LoVo (cell line): ENCODE results near the gene MRTFA.

Experiments used
- DNase-seq: peaks from one replicate; pipeline ENCODE4 v3.0.0-alpha.2; 2016; ENCODE audit warnings: low spot score

The MRTFA gene

DNA sequence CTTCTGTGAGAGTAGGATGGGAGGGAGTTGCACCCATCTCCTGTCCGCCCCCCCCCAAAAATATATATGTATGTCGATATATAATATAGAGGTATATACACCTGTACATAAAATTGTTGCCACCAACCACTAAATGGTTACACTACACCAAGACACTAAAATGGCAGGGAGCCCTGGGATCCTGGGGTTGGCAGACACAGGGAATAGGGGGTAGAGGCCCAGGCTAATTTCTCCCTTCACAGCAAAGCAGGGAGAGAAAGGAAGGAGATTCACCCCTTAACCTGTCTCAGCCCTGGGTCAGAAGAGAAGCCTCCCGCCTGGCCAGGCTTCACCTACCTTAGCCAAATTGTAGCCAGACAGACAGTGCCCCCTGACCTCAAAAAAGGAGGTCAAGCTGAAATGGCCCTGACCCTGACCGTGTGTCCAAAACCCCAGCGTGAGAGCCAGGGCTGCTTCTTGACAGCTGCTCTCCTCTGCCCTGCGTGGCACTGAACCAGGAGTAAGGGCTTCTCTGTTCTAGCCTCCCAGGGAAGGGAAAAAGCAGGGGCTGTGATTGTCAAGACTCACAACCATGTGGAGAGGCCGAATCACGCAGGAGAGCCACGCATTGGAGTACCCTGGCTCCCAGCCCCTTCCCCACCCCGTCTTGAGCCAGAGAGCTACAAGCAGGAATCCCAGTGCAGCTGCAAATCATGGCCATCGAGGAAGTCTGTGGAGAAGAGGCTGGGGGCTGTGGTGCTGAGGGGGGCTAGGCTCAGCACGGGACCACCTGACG, 225.6 kb downstream of the MRTFA start:
- DNase-seq, result no peak

DNA sequence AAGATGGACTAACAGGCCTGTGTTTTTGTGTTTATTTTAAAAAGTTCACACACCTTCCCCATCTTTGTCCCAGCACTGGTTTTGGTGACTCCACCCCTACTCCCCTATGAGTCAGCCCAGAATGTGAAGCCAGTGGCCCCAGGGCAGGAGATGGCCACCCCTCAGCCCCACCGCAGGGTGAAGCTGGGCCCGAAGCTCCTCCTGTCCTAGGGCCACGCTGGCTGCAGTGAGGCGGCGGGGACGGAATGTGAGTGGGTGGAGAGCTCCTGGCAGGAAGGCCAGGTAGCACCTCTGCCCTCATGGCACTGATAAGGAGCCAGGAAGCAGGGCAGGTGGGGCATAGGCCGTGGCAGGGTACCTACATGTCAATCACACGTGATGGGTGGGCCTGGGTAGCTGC, 226.2 kb downstream of the MRTFA start:
- no peak for DNase-seq

DNA sequence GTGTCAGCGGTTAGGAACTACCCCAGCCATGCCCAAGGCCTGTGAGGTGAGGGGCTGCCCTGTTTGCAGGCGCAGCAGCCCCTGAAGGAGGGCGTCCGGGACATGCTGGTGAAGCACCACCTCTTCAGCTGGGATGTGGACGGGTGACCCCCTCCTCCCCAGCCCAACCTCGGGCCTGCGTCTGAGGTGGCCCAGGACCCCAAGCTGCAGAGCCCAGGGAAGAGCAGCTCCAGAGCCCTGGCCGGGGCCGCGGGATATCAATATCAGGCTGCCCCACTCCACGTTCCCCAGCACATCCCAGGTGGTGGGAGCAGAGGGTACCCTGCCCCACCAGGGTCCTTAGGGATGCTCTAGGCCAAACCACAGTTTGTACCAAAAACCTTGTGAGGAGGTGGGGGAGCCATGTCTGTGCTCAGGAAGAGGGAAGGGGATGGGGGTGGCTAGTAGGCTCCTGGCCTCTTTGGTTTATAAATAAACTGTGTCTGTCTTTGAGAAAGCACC, 226.9 kb downstream of the MRTFA start:
- no peak for DNase-seq

DNA sequence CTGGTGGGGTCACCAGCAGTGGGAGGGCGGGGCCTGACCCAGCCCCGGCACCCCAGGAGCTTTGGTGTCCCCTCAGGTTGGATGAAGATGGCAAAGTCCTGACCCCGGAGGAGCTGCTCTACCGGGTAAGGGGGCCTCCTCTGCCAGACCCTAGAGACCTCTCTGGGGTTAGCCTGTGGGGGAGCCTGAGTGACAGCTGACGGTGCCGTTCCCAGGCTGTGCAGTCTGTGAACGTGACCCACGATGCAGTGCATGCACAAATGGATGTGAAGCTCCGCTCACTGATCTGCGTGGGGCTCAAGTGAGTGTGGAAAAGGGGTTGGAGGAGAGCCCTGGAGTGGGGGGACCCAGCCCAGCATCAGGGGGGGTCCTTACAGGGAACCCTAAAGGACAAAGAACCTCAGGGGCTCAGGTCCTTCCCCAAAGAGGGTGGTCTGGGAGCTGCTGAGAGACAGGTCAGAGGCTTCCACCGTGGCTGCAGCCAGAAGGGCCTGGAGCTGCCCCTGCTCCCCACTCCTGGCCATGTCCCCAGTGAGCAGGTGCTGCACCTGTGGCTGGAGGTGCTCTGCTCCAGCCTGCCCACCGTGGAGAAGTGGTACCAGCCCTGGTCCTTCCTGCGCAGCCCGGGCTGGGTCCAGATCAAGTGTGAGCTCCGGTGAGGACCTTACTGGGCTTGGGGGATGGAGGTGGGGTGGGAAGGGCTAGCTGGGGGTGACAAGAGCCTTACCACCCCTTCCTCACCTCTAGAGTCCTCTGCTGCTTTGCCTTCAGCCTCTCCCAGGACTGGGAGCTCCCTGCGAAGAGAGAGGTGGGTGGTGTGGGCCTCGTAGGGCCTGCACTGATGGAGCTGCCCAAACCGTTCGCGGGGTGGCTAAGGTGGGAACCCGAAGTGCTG, 227.6 kb downstream of the MRTFA start:
- no peak for DNase-seq

DNA sequence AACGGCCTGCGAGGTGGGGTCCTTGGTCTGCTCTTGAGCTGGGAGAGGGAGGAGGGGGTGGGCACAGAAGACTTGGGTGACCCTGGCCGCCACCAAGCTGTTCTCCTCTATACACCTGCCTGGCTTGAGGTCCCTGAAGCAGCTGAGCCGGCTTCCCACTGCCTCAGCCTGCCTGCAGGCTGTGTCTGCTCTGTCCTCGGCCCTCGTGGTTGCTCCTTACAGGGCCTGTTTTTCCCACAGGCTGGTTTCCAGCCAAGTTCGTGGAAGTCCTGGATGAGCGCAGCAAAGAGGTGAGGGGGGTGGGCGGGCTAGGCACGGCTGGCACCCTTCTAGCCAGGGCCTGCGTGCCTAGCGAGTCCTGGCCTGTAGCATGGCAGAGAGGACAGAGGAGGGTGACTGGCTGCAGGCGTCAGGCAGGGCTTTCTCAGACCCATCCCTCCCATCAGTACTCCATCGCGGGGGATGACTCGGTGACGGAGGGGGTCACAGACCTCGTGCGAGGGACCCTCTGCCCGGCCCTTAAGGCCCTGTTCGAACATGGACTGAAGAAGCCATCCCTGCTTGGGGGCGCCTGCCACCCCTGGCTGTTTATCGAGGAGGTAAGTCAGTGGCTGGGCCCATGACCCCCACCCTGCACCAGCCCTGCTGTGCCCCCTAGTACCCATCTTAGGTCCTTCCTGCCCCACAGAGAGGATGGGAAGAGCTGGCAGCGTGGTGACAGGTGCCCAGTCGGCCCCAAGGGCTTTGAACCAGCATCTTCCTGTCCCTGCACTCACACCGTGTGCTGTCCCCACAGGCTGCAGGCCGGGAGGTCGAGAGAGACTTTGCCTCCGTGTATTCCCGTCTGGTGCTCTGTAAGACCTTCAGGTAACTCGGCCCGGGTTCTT, 228.4 kb downstream of the MRTFA start:
- no peak for DNase-seq

DNA sequence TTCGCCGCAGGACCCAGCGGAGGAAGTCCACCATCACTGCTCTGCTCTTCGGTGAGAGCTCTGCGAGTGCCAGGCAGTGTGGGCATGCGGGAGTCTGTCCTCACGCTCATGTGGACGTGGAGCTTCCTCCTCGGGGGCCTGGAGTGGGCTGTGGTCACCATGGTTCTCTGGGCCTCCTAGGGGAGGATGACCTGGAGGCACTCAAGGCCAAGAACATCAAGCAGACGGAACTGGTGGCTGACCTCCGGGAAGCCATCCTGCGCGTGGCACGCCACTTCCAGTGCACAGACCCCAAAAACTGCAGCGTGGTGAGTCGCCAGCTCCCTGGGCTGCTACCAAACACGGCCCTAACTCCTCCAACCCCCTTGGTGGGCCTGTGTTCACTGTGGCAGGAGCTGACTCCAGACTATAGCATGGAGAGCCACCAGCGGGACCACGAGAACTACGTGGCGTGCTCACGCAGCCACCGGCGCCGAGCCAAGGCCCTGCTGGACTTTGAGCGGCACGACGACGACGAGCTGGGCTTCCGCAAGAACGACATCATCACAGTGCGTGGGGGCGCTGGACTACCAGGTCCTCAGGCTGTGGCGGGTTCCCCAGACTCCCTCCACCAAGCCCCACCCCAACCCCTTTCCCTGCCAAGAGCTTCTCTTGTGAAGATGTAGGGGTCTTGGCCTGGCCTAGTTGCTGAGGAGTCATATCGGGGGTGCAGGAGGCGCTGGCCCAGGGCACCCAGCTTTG, 229.3 kb downstream of the MRTFA start:
- DNase-seq, result no peak

DNA sequence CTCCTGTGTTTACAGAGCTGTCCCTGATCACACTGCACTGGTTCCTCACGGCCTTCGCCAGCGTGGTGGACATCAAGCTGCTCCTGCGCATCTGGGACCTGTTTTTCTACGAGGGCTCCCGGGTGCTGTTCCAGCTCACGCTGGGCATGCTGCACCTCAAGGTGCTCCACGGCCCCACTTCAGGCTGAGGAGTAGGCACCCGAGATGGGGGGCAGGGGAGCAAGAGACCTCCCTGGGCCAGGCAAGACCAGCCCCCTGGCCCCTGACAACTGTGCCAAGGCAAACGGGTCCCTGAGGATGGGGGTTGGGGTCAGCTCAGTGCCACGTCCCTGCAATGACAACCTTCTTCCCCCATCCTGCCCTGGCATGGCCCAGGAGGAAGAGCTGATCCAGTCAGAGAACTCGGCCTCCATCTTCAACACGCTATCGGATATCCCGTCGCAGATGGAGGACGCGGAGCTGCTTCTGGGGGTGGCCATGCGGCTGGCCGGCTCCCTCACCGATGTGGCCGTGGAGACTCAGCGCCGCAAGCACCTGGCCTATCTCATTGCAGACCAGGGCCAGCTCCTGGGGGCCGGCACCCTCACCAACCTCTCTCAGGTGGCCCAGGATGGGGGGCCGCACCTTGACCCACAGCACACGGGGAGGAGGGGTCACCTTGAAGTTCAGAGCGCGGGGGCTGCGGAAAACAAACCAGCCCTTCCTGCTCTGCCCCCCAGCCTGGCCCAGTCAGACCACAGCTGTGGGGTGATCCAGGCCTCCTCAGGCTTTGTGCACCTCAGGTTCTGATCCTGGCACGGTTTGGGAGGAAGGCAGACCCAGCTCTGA, 230.2 kb downstream of the MRTFA start:
- DNase-seq, result no peak

DNA sequence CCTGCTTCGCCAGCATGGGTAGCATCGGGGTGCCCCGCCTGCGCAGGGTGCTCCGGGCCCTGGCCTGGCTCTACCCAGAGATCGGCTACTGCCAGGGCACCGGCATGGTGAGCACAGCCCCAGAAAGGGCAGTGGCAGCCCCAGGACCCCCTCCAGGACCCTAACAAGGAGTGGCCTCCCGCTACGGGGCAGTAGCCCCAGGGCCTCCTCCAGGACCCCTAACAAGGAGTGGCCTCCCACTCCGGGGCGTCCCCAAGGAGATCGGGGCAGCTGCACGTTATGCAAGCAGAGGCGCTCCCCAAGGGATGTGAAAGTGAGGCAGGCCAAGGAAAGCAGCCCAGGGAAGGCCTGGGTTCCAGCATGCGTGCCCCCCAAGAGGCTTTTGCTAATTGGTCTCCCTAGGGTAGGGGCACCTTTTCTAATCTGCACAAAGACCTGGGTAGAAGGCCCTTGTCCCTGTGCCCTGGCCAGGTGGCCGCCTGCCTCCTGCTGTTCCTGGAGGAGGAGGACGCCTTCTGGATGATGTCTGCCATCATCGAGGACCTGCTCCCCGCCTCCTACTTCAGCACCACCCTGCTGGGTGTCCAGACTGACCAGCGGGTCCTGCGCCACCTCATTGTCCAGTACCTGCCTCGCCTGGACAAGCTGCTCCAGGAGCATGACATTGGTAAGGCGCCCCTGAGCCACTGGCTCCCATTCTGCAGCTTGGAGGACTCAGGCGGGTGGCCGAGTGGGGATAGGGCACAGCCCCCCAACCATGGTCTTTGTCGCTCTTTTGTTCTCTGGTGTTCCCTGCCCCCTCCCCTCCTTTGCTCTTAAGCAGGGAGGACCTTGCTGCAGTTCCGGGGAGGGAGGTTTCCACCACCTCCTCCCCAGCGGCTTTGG, 231.1 kb downstream of the MRTFA start:
- no peak for DNase-seq

DNA sequence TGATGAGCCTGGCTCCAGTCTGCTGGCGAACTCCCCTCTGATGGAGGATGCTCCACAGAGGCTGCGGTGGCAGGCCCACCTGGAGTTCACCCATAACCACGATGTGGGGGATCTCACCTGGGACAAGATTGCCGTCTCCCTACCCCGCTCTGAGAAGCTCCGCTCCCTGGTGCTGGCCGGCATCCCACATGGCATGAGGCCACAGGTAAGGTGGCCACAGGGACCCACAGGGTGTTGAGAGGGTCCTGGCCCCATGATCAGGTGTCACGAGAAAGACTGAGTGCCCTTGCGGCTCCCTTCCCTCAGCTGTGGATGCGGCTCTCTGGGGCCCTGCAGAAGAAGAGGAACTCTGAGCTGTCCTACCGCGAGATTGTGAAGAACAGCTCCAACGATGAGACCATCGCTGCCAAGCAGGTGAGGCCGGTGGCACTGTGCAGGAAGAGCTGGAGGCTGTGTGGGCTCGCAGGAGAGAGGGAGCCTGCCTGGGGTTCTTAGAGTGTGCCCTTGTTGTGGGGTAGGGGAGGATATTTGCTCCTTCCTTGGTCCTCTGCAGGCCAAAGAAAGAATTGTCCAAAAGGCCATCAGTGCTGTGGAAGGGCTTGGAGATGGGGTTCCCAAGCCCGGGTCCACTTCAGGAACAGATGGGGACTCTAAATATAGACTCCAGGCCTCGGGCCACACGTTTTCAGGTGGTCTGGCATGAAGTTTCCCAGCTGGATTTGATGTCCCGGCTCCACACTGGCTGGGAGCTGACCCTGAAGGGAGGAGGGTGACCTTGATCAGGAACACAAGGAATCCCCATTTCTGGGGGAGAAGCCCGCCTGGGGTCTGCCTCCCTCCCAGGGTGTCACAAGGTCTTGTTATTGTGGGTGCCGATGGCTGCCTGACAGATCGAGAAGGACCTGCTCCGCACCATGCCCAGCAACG, 232.0 kb downstream of the MRTFA start:
- no peak for DNase-seq

DNA sequence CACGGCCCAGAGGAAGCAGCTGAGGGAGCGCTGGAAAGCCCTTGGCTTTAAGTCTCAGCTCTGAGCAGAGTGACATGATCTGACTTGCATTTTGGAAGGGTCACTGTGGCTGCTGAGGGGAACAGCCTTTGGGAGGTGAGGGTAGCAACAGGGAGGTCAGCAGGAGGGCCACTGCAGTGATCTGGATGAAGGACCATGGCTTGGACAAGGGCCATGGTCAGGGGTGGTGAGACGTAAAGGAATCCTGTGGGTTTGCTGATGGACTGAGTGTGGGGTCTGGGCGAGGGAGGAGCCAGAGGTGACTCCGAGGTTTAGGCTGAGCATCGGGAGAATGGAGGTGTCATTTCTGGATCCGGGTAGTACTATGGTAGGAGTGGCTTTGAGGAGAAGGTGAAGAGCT, 232.9 kb downstream of the MRTFA start:
- DNase-seq, result no peak

DNA sequence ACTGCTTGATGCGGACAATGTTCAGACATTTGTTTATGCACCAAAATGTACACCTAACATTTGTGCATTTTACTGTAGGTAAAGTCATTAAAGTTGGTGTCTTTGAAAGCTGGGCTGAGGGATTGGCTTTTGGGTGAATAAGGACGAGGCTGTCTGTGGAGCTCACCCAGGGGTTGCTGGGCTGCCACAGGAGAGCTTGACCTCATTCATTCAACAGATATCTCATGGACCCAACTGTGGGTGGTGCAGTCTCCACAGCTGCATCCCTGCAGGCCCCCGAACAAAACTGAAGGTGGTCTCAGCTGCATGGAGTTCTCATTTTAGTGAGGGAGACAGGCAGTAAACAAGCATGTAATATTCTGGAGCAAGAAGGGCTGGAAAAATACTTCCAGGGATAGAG, 233.4 kb downstream of the MRTFA start:
- no peak for DNase-seq

DNA sequence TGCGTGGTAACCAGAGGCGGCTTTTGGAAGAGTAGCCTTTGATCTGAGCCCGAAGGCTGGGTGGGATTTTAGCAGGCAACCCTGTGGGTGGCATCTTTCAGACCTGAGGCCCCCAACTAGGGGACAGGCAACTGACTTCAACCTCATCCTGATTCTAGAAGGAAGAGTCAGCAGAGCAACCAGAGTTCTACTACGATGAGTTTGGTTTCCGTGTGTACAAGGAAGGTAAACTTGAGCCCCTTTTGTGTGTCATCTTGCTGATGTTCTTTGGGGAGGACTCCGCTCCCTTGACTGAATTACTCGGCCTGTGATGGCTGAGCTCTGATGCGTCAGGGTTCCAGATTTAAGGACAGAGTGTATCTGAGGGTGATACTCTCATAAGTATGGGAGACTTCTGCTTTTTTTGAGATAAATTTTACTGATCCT, 234.5 kb downstream of the MRTFA start:
- no peak for DNase-seq

DNA sequence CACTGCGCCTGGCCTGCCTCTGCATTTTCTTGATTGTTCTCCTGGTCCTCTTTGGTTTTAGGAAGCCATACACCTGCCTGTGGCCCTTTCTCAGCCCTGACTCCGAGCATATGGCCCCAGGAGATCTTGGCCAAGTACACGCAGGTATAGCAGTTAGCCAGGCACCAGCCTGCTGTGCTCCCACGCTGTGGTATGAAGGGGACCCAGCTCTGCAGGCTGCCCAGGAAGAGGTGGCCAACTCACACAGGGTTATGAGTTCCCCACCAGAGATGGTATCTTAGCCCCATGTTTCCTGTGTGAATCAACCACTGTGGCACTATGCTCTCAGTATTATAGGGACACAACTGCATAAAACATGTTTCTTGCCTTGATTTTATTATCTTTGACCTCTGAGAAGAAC, 235.0 kb downstream of the MRTFA start:
- no peak for DNase-seq

DNA sequence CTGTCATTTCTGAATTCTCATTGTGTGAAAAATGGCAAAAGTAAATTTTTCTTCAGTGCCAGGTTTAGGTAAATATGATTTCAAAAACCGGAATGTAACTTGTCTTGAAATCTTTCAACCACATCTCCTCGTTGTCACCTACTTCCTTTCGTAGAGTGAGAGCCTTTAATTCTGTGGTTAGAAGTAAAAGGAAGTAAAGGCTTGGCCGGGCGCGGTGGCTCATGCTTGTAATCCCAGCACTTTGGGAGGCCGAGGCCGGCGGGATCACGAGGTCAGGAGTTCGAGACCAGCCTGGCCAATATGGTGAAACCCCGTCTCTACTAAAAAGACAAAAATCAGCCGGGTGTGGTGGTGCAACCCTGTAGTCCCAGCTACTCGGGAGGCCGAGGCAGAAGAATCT, 236.4 kb downstream of the MRTFA start:
- no peak for DNase-seq

DNA sequence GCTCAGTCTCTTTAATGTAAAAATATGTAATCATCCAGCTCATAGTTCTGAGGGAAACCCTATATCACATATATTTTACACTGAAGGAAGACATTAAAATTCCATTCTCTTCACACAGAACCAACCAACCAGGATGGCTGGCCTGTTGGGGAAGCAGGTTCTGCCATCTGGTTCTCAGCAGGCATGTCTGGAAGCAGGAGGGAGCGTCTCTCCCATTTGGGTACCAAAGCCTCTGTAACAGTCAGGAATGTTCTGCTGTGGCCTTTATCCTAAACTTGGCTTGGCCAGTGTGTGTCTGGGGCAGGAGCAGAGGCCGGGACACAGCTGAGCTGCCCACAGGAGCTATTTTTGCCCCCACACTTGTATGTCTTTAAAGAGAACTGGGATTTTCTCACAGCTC, 236.9 kb downstream of the MRTFA start:
- DNase-seq, result no peak

DNA sequence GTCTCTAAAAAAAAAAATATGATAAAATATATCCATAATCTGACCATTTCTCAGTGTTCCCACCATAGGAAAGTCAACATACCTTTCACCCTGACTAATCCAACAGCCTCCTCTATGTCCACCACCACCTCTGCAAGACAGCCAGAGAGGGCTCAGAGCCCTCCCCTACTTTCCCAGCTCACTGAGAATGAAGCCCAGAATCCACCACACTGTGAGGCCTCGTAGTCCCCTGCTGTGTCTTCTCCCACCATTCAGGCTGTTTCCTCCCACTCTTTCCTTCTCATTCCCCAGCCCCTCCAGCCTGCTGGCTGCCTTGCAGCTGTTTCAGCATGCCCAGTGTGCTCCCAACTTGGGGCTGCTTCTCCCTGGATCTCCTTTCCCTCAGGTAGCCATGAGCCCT, 239.1 kb downstream of the MRTFA start:
- no peak for DNase-seq

DNA sequence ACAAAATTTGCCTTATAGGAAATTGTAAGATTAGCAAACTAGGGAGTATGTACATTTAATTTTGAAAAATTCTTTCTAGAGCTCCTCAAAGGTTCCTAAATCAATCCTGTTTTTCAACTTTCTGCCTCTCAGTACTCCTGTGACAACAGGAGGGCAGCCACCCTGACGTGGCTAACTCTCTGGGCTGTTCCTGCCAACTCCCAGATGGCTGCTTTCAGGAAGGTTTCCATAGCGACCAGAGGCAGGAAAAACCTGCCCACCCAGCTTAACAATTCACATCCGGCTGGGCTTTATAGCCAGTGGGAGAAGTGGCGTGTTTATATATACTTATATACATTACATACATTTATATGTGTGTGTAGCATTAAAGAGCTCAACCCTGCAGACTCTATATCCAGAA, 239.6 kb downstream of the MRTFA start:
- peak; percentile 2 for DNase-seq

DNA sequence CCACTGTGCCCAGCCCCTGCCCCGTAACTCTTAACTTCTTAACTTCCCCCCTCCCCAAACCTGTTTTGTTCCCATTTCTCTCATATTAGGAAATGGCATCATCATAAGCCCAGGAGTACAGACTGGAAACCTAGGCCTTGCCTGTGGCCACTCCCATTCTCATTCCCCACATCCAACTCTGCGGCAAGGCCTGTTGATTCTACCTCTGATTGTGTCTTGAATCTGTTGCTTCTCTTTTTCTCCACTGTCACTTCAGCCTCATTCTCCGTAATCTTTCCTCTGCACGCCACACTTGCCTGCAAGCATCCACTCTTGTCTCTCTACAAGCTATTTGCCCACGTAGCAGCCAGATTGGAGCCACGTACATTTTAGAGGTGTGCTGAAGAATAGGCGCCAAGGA, 240.9 kb downstream of the MRTFA start:
- no peak for DNase-seq
